Measurements from ENCODE around the gene CLPTM1. TPM values are rescaled to one million over a fixed set of nuclear protein-coding genes. Genes with fewer than 3 reads are reported as not detected.

CLPTM1 gene
- total and polyA plus RNA-seq, 2 of the 8 experiments (the other 6 are each of a cell fraction or from before 2014, with no cell fraction given) = 84.8 to 108 TPM

DNA sequence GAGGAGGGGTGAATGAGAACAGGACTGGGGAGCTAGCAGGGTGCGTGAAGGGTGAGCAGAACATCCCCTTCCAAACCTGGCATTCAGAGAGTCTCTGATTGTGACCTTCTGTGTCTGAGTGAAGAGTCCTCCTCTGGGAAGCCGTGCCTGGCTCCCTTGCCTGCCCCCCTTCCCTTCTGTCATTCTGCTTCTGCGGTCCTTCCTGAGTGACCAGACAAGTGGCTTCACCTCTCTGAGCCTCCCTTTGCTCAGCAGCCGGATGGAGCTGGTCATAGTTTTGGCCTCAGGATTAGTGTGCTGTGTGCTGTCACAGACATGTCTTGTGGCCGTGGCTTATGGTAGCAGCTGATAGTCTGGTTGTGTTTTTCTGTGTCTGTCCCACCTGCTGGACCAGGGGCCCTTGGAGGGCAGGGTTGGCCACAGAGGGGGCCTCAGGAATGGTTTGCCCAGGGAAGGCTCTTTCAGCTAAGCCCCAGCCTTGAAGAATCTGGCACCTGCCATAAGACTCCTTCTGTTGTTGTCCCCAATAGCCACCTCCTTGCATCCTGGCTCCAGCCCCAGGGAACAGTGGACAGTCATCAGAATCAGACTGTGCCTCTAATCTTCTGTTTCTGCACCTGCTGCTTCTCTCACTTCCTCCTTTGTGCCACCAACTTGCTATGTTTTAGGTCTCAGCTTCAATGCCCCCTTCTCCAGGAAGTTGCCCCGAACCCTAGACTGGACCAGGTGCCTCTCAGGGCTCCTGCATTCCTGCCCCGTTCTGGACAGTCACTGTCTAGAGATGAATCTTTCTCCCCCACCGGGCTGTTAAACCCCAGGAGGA, 5.9 kb downstream of the CLPTM1 start:
- H3K27me3 ChIP-seq (replicated peaks in 1 of 4; ENCODE audit: control insufficient read depth in 3 of 4, extremely low read depth in 1 of 4, insufficient read depth in 3 of 4, low read length in 3 of 4) = no peaks in the 10 kb centered on the region
- H3K9ac ChIP-seq (replicated peaks in 1 of 4; ENCODE audit: extremely low read depth in 1 of 4, low read depth in 3 of 4, low read length in 3 of 4) = no peak overlapping the region
- no peak overlapping the region for H3K4me3 ChIP-seq (ENCODE audit: extremely low read depth in 1 of 4, insufficient read depth in 2 of 4, low read depth in 3 of 4, low read length in 4 of 4)
- H3K79me1 ChIP-seq (ENCODE audit: low read depth, low read length) = peaks cover 25% of the 10 kb centered on the region
- H3K36me3 ChIP-seq (ENCODE audit: control insufficient read depth in 2 of 4, insufficient read depth in 4 of 4, low read length in 3 of 4) = peaks cover 0 to 12% (median 9%) of the 10 kb centered on the region in 4 experiments; a peak in 4 of 8 replicates
- H3K23ac ChIP-seq (ENCODE audit: insufficient read length) = no peak overlapping the region
- H4K5ac ChIP-seq (ENCODE audit: insufficient read length, low read depth, low read length) = no peak overlapping the region
- H4K8ac ChIP-seq (ENCODE audit: extremely low read depth, insufficient read depth, low read length) = no peak overlapping the region
- FAIRE-seq (no peak), DNase-seq (ENCODE audit: low read depth in 1 of 2, low spot score in 2 of 2) (no peak)
- peaks cover 25 to 57% of the 10 kb centered on the region in 2 experiments for H3K79me2 ChIP-seq (ENCODE audit: control insufficient read depth in 1 of 2, insufficient read depth in 2 of 2, low read length in 2 of 2)
- WGBS, 2 experiments (ENCODE audit: extremely low coverage in 1 of 2, insufficient coverage in 1 of 2, insufficient read length in 1 of 2, insufficient replicate concordance in 2 of 2, low coverage in 1 of 2, low lambda C conversion rate in 2 of 2, missing lambda C conversion rate in 1 of 2) = 91% methylated on average over 8 of the region's 8 CpGs; no CpG with 5 or more reads in 1 of the 2 experiments
- H2BK12ac ChIP-seq (ENCODE audit: low read depth, low read length) = no peak overlapping the region
- no peak overlapping the region for H4K91ac ChIP-seq (replicated peaks; ENCODE audit: insufficient read length, low read length)
- H2BK15ac ChIP-seq (ENCODE audit: low read length) = no peak overlapping the region
- H3K4me1 ChIP-seq (replicated peaks in 1 of 4; ENCODE audit: control insufficient read depth in 3 of 4, insufficient read depth in 4 of 4, low read length in 3 of 4) = peaks cover 0 to 5% (median 4%) of the 10 kb centered on the region in 4 experiments; a peak in 6 of 7 replicates
- no peak overlapping the region for H2BK120ac ChIP-seq (replicated peaks; ENCODE audit: low read depth, low read length)
- no peak overlapping the region for H3K56ac ChIP-seq (replicated peaks; ENCODE audit: insufficient read length, low read depth, low read length)
- no peak overlapping the region for H3K27ac ChIP-seq (ENCODE audit: low read depth, low read length)
- no peak overlapping the region for H2BK20ac ChIP-seq (ENCODE audit: low read length)
- H2AK5ac ChIP-seq (ENCODE audit: low read depth, low read length) = no peak overlapping the region
- POLR2A ChIA-PET (ENCODE audit: partially characterized antibody) = interaction anchor here (1.0 to 2.3 kb wide), 4 partner anchors 21 to 71 kb away, joined by 3 to 7 read pairs (median 4); partner anchors contain the start of genes APOE and TOMM40
- peaks cover 2% of the 10 kb centered on the region; the same call in 1 of the 2 replicates for H3K23me2 ChIP-seq (ENCODE audit: low read depth, low read length)
- H2AFZ ChIP-seq (ENCODE audit: low read length) = no peak overlapping the region
- no peak overlapping the region for H3K18ac ChIP-seq (ENCODE audit: extremely low read depth, low read length)
- H3K4ac ChIP-seq (replicated peaks; ENCODE audit: insufficient read length, low read depth, low read length) = no peak overlapping the region
- H2BK5ac ChIP-seq (ENCODE audit: low read depth, low read length) = no peak overlapping the region
- no peak overlapping the region for H3K14ac ChIP-seq (ENCODE audit: insufficient read length)
- peaks cover 2 to 26% of the 10 kb centered on the region in 2 experiments for H4K20me1 ChIP-seq (replicated peaks in 1 of 2; ENCODE audit: control insufficient read depth in 1 of 2, insufficient read depth in 2 of 2, low read length in 2 of 2)
- H3K9me3 ChIP-seq (ENCODE audit: insufficient read depth in 2 of 2, low read depth in 1 of 2, low read length in 1 of 2) = no peaks in the 10 kb centered on the region
- CTCF ChIA-PET (ENCODE audit: partially characterized antibody) = interaction anchor here (0.9 to 2.0 kb wide), 4 partner anchors 9 to 98 kb away, joined by 3 to 6 read pairs (median 4); no protein-coding TSS in a partner anchor
- H3K4me2 ChIP-seq (ENCODE audit: insufficient read depth in 1 of 2, low read depth in 2 of 2, low read length in 2 of 2) = no peak overlapping the region
- TF ChIP-seq TAF7 (optimal IDR thresholded peaks at IDR 0.05; ENCODE audit: borderline replicate concordance, low read depth, low read length) (no peak), RAD21 (IDR thresholded peaks at IDR 0.05 in 1 of 2, conservative IDR thresholded peaks at IDR 0.05 in 1 of 2; ENCODE audit: low read depth in 2 of 2, low read length in 2 of 2) (no peak), GTF2F1 (IDR thresholded peaks at IDR 0.05; ENCODE audit: borderline replicate concordance, low read depth, low read length) (no peak), RNF2 (IDR thresholded peaks at IDR 0.05; ENCODE audit: borderline replicate concordance, low read depth, low read length, missing control alignments, poor library complexity, severe bottlenecking) (no peak), CBX8 (IDR thresholded peaks at IDR 0.05; ENCODE audit: borderline replicate concordance, low read depth, low read length) (no peak), CEBPB (IDR thresholded peaks at IDR 0.05; ENCODE audit: low read depth, low read length) (no peak)
- TF ChIP-seq, protein P1, sequence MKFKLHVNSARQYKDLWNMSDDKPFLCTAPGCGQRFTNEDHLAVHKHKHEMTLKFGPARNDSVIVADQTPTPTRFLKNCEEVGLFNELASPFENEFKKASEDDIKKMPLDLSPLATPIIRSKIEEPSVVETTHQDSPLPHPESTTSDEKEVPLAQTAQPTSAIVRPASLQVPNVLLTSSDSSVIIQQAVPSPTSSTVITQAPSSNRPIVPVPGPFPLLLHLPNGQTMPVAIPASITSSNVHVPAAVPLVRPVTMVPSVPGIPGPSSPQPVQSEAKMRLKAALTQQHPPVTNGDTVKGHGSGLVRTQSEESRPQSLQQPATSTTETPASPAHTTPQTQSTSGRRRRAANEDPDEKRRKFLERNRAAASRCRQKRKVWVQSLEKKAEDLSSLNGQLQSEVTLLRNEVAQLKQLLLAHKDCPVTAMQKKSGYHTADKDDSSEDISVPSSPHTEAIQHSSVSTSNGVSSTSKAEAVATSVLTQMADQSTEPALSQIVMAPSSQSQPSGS (IDR thresholded peaks at IDR 0.05; ENCODE audit: low read length) = no peak
- TF ChIP-seq, protein P2, sequence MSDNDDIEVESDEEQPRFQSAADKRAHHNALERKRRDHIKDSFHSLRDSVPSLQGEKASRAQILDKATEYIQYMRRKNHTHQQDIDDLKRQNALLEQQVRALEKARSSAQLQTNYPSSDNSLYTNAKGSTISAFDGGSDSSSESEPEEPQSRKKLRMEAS (IDR thresholded peaks at IDR 0.05) = no peak
